Spleen (tissue), 11 donors: ENCODE measurements around the gene PRPSAP1. TPM values are rescaled to one million over a fixed set of nuclear protein-coding genes. Genes with fewer than 3 reads are reported as not detected.

Experiments used
- DNase-seq: peaks from one replicate; pipeline ENCODE4 v3.0.0-alpha.2; 2020
- H3K27ac ChIP-seq, 8 donors: fragments of 200-600 bp; sonication (generic) in 7 of 8; 1 replicate in 4 of 8; 2 replicates in 4 of 8; pipeline versions ENCODE4 v1.5.0 to v1.8.0; 2016 to 2021; ENCODE audit warnings: inconsistent platforms in 4 of 8, mild to moderate bottlenecking in 4 of 8, moderate library complexity in 1 of 8
- H3K27me3 ChIP-seq, 7 donors: fragments of 200-600 bp; sonication (generic) in 6 of 7; replicated peaks in 1 of 7; 1 replicate in 4 of 7; 2 replicates in 3 of 7; pipeline versions ENCODE4 v1.5.0 to v1.8.0; 2016 to 2021; ENCODE audit warnings: inconsistent platforms in 3 of 7, mild to moderate bottlenecking in 1 of 7
- H3K36me3 ChIP-seq, 6 donors: fragments of 200-600 bp; sonication (generic) in 5 of 6; 1 replicate in 4 of 6; 2 replicates in 2 of 6; pipeline versions ENCODE4 v1.5.0 to v1.8.0; 2016 to 2021; ENCODE audit warnings: inconsistent platforms in 2 of 6
- H3K4me1 ChIP-seq, 6 donors: fragments of 200-600 bp; sonication (generic) in 5 of 6; 1 replicate in 3 of 6; 2 replicates in 3 of 6; pipeline versions ENCODE4 v1.5.0 to v1.8.0; 2016 to 2021; ENCODE audit warnings: inconsistent platforms in 3 of 6
- H3K4me3 ChIP-seq, 8 donors: fragments of 200-600 bp; sonication (generic) in 7 of 8; 1 replicate in 4 of 8; 2 replicates in 4 of 8; pipeline versions ENCODE4 v1.5.0 to v1.8.0; 2016 to 2021; ENCODE audit warnings: inconsistent platforms in 4 of 8, mild to moderate bottlenecking in 4 of 8, moderate library complexity in 2 of 8
- H3K9me3 ChIP-seq, 8 donors: fragments of 200-600 bp; sonication (generic) in 7 of 8; 1 replicate in 4 of 8; 2 replicates in 4 of 8; pipeline versions ENCODE4 v1.5.0 to v1.8.0; 2016 to 2021; ENCODE audit warnings: inconsistent platforms in 4 of 8
- CTCF ChIP-seq, 11 experiments: fragments of 200-600 bp in 7 of 11; fragments of 450-650 bp in 4 of 11; sonication (generic) in 4 of 11; IDR thresholded peaks in 8 of 11; conservative IDR thresholded peaks in 3 of 11; 1 replicate in 7 of 11; 2 replicates in 4 of 11; pipeline versions ENCODE4 v1.4.0 to v1.8.0; 2016 to 2021; ENCODE audit warnings: antibody characterized with exemption in 11 of 11, inconsistent platforms in 4 of 11, mild to moderate bottlenecking in 1 of 11
- POLR2A ChIP-seq, 3 donors: fragments of 450-650 bp; IDR thresholded peaks; one replicate each; pipeline ENCODE4 v1.5.1; 2017; ENCODE audit warnings: antibody characterized with exemption in 3 of 3, mild to moderate bottlenecking in 1 of 3
- POLR2AphosphoS5 ChIP-seq, 3 donors: sonication (generic); formaldehyde crosslinking; IDR thresholded peaks; one replicate each; pipeline ENCODE4 v1.5.1; 2017; ENCODE audit warnings: antibody characterized with exemption in 3 of 3
- WGBS, 5 donors: extraction: QIAGEN DNeasy Blood & Tissue Kit in 3 of 5; methylation state at CpG; one replicate each; pipeline versions ENCODE4 v1.1.5 to v1.1.7; 2013 to 2018; 5-methylcytosine and 5-hydroxymethylcytosine counted together
- intact Hi-C: fragments of 100-400 bp; cut with DNase I; formaldehyde crosslinking; loops from one replicate; pipeline ENCODE4 v1.15.0; 2023; ENCODE audit warnings: low total_unique reads
- polyA plus RNA-seq, 3 donors: library from polyadenylated mRNA; stranded (reverse); fragments of 200-250 nt; gene quantifications; one replicate each; pipeline ENCODE4 v1.2.1, GENCODE V29; 2013
- total RNA-seq, 7 donors: library from RNA; depleted of rRNA in 3 of 7; stranded (reverse); fragments of >200 nt in 3 of 7; fragmentation: NEBNext Ultra II Directional in 4 of 7; extraction: Animal tissue kit (Norgen Biotek cat#: 25700) in 4 of 7; gene quantifications; one replicate each; pipeline versions ENCODE4 v1.1.0 to v1.2.1, GENCODE V29; 2016 to 2021
- donor health status: healthy with polysubstance abuse.
- donor health status: DM: no; HTN: no; CAD: no; lungs with moderate emphysema.
- donor health status: DM: no; HTN: no; CAD: no.
- donor health status: Bipolar disorder and iron deficiency.
- donor health status: healthy.
- donor health status: DM: no; HTN: no; CAD: no.
- donor health status: DM: yes; HTN: yes; CAD: no.

The PRPSAP1 gene
- total and polyA plus RNA-seq, 10 donors, result 17.5 to 54.1 (median 35.8) TPM

DNA sequence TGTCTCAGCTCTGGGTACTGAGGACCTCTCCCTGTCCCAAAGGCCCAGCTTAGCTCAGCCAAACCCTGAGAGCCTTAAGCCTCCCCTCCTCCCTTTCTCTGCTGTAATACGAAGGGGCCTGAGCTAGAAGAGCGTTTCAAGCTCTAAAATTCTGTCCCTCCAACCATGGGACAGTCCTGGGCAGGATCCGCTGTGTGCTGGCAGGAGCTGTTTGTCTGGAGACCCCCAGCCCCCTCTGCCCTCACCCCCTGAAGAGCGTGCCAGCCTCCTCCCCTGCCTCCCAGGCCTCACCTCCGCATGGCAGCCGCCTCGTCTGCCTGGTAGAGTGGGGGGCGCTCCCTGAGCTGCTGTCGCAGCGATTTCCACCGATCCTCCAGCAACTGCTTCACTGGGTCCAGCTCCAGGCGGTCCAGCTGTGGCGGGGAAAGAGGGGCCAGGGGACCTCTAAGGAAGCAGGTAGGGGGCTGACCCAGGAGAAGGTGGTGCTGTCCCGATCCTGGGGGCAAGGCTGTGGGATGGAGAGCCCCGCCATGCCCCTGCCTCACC is 73.9 kb downstream of the PRPSAP1 start:
- no peak for DNase-seq
- Histone ChIP-seq H3K4me3 (no peak overlapping the region), H3K27ac (no peak overlapping the region), H3K27me3 (no peaks in the 10 kb centered on the region), H3K4me1 (peaks cover 0 to 29% (median 13%) of the 10 kb centered on the region in 6 donors), H3K36me3 (no peaks in the 10 kb centered on the region), H3K9me3 (no peaks in the 10 kb centered on the region)
- TF ChIP-seq POLR2AphosphoS5 (IDR thresholded peaks at IDR 0.05) (no peak), CTCF (IDR thresholded peaks at IDR 0.05 in 8 of 11, conservative IDR thresholded peaks at IDR 0.05 in 3 of 11) (peak in 5 of 11 experiments; percentile 2 to 59 (median 19))
- 86 to 90% (median 88%) methylated on average over 13 to 15 of the region's 15 CpGs for WGBS, 5 donors
- intact Hi-C loops, result loop anchor here (2.0 kb wide), 1 partner anchor 161 kb away; no protein-coding TSS in a partner anchor

GRCh38 chr17:76278952-76279741 is 74.6 kb downstream of the PRPSAP1 start:
- Histone ChIP-seq H3K9me3 (no peaks in the 10 kb centered on the region), H3K27me3 (no peaks in the 10 kb centered on the region), H3K4me3 (no peak overlapping the region), H3K36me3 (no peaks in the 10 kb centered on the region), H3K27ac (no peak overlapping the region), H3K4me1 (peaks cover 0 to 36% (median 19%) of the 10 kb centered on the region in 6 donors)
- intact Hi-C loops, result no loop called here
- peak; percentile 97 for DNase-seq
- TF ChIP-seq CTCF (IDR thresholded peaks at IDR 0.05 in 8 of 11, conservative IDR thresholded peaks at IDR 0.05 in 3 of 11), result peak; percentile 91 to 99 (median 96)
- TF ChIP-seq POLR2AphosphoS5 (IDR thresholded peaks at IDR 0.05), result peak; percentile 12 to 54 (median 50)
- no peak for TF ChIP-seq POLR2A (IDR thresholded peaks at IDR 0.05)
- WGBS, 5 donors, result 67 to 76% (median 71%) methylated on average over 24 to 28 of the region's 28 CpGs

- Histone ChIP-seq H3K9me3 (no peaks in the 10 kb centered on the region), H3K27me3 (no peaks in the 10 kb centered on the region), H3K27ac (no peak overlapping the region), H3K36me3 (no peaks in the 10 kb centered on the region), H3K4me3 (no peak overlapping the region), H3K4me1 (peaks cover 4 to 43% (median 27%) of the 10 kb centered on the region in 6 donors)
- TF ChIP-seq POLR2AphosphoS5 (IDR thresholded peaks at IDR 0.05) (no peak), POLR2A (IDR thresholded peaks at IDR 0.05) (no peak), CTCF (IDR thresholded peaks at IDR 0.05 in 8 of 11, conservative IDR thresholded peaks at IDR 0.05 in 3 of 11) (no peak)
- WGBS, 5 donors, result 85 to 90% (median 88%) methylated on average over 14 to 19 of the region's 19 CpGs
- intact Hi-C loops, result no loop called here
- DNase-seq, result no peak
These were observed 75.3 kb downstream of the PRPSAP1 start for GRCh38 chr17:76278268-76278908.
